ENCODE measurements around the gene TCTA.
"Not testable (repeated sequence)": the region's sequence is repeated elsewhere in the genome, so short reads cannot be mapped to it uniquely, and the experiment has no call there.

Gene TCTA

GRCh38 chr3:49411968-49412631 is at the start of gene TCTA, which contains the start of gene RHOA:
TSS of gene TCTA (plus strand) at chr3:49412423. CDS start at chr3:49412427, 4 bp downstream.
TSS of gene RHOA (minus strand) at chr3:49411976. CDS start at chr3:49375589, 36,387 bp downstream.
- DNase-seq = peak; percentile 99

GRCh38 chr3:49362561-49362960 is 49.7 kb upstream of the TCTA start:
- no peak for DNase-seq

GRCh38 chr3:49370585-49371290 is 41.5 kb upstream of the TCTA start:
- no peak for DNase-seq

GRCh38 chr3:49371946-49372345 is 40.3 kb upstream of the TCTA start:
- no peak for DNase-seq

GRCh38 chr3:49377483-49377882 is 34.7 kb upstream of the TCTA start:
- peak; percentile 13 for DNase-seq

GRCh38 chr3:49378249-49378895 is 33.9 kb upstream of the TCTA start:
- peak; percentile 9 for DNase-seq

GRCh38 chr3:49383387-49383786 is 28.8 kb upstream of the TCTA start:
- DNase-seq = no peak

- DNase-seq = no peak
Observed at GRCh38 chr3:49385617-49386016, 26.6 kb upstream of the TCTA start.

- DNase-seq = no peak
Observed at GRCh38 chr3:49386056-49386756, 26.0 kb upstream of the TCTA start.

- DNase-seq = peak; percentile 20
Observed at GRCh38 chr3:49387721-49388120, 24.5 kb upstream of the TCTA start.

- DNase-seq = no peak
Observed at GRCh38 chr3:49388289-49388820, 23.9 kb upstream of the TCTA start.

GRCh38 chr3:49389297-49389696 is 22.9 kb upstream of the TCTA start:
- no peak for DNase-seq

GRCh38 chr3:49391310-49391709 is 20.9 kb upstream of the TCTA start:
- not testable (repeated sequence) for DNase-seq

GRCh38 chr3:49397470-49397869 is 14.8 kb upstream of the TCTA start:
- no peak for DNase-seq

- no peak for DNase-seq
Observed at GRCh38 chr3:49399461-49399860, 12.8 kb upstream of the TCTA start.

- no peak for DNase-seq
Observed at GRCh38 chr3:49401766-49402165, 10.5 kb upstream of the TCTA start.

- no peak for DNase-seq
Observed at GRCh38 chr3:49403891-49404290, 8.3 kb upstream of the TCTA start.

GRCh38 chr3:49405570-49405969 is 6.7 kb upstream of the TCTA start:
- not testable (repeated sequence) for DNase-seq

- DNase-seq = no peak
Observed at GRCh38 chr3:49406571-49407565, 5.4 kb upstream of the TCTA start.

- DNase-seq = no peak
Observed at GRCh38 chr3:49410066-49410845, 2.0 kb upstream of the TCTA start.

Data from kidney glomerular epithelial cell (primary cell).